SK-N-MC (cell line): ENCODE data around the gene APP.
A peak's percentile ranks its signal among the peaks of the same experiment; 100 is the strongest.

Source experiments
- DNase-seq: peaks from one replicate; pipeline ENCODE4 v3.0.0-alpha.2; 2011; ENCODE audit warnings: low read depth, low spot score
- H3K27ac ChIP-seq: fragments of 200-600 bp; sonication (generic); 2 replicates; pipeline ENCODE4 v1.5.1; 2016; ENCODE audit warnings: mixed run types
- H3K36me3 ChIP-seq: fragments of 200-600 bp; sonication (generic); 2 replicates; pipeline ENCODE4 v1.6.1; 2017; ENCODE audit warnings: antibody characterized with exemption, low read length, mixed read lengths; ENCODE audit not compliant: insufficient read depth
- H3K4me3 ChIP-seq: fragments of 200-600 bp; sonication (generic); 2 replicates; pipeline ENCODE4 v1.5.1; 2016
- H3K9ac ChIP-seq: fragments of 200-600 bp; sonication (generic); 2 replicates; pipeline ENCODE4 v1.8.0; 2017; ENCODE audit warnings: mixed run types, mixed read lengths; ENCODE audit not compliant: insufficient read length
- H3K9me3 ChIP-seq: fragments of 200-600 bp; sonication (generic); 2 replicates; pipeline ENCODE4 v1.6.1; 2017; ENCODE audit warnings: low read depth, mild to moderate bottlenecking, antibody characterized with exemption, low read length, moderate library complexity, mixed read lengths
- EZH2 ChIP-seq: fragments of 200-600 bp; sonication (generic); IDR thresholded peaks from one replicate; pipeline ENCODE4 v1.6.1; 2017; ENCODE audit warnings: antibody characterized with exemption
- FOXP2 ChIP-seq: optimal IDR thresholded peaks from 2 replicates; pipeline ENCODE3; 2011; ENCODE audit warnings: mild to moderate bottlenecking, moderate library complexity; ENCODE audit not compliant: insufficient read depth; ENCODE audit errors: extremely low read length, control extremely low read depth
- POLR2AphosphoS5 ChIP-seq: IDR thresholded peaks from 2 replicates; pipeline ENCODE4 v1.6.1; 2012; ENCODE audit warnings: mild to moderate bottlenecking, low read depth, low read length, borderline replicate concordance

APP gene

GRCh38 chr21:26170471-26171257 is at the start of gene APP:
Gene APP (minus strand): TSS chr21:26170770. CDS start chr21:26170620, 150 bp downstream.
- Histone ChIP-seq H3K9me3 (no peaks in the 10 kb centered on the region), H3K9ac (peak within 1 kb of the TSS; percentile 95), H3K36me3 (peaks cover 16% of the 10 kb centered on the region; the same call in 1 of the 2 replicates), H3K27ac (peak within 1 kb of the TSS; percentile 78), H3K4me3 (peak within 1 kb of the TSS; percentile 98)
- TF ChIP-seq EZH2 (no peak), FOXP2 (peak; percentile 57), POLR2AphosphoS5 (peak; percentile 83; the same call in 1 of the 2 replicates)
- no peak for DNase-seq

GRCh38 chr21:26212220-26212619 is 41.6 kb upstream of the APP start:
- no peak overlapping the region for H3K4me3 ChIP-seq
- no peak overlapping the region for H3K9ac ChIP-seq
- no peak overlapping the region for H3K27ac ChIP-seq
- no peaks in the 10 kb centered on the region for H3K36me3 ChIP-seq
- H3K9me3 ChIP-seq = no peaks in the 10 kb centered on the region
- TF ChIP-seq FOXP2 (no peak), POLR2AphosphoS5 (no peak), EZH2 (no peak)
- no peak for DNase-seq

- no peak for TF ChIP-seq FOXP2
- no peak for TF ChIP-seq EZH2
- no peak for TF ChIP-seq POLR2AphosphoS5
- DNase-seq = no peak
- no peak overlapping the region for H3K9ac ChIP-seq
Observed at GRCh38 chr21:26210614-26211013, 40.0 kb upstream of the APP start.

GRCh38 chr21:26207021-26207420 is 36.5 kb upstream of the APP start:
- Histone ChIP-seq H3K36me3 (no peaks in the 10 kb centered on the region), H3K27ac (no peak overlapping the region), H3K9me3 (no peaks in the 10 kb centered on the region), H3K4me3 (no peak overlapping the region), H3K9ac (no peak overlapping the region)
- no peak for DNase-seq
- no peak for TF ChIP-seq POLR2AphosphoS5
- no peak for TF ChIP-seq FOXP2
- TF ChIP-seq EZH2 = no peak

More at GRCh38 chr21:26210614-26211013, 40.0 kb upstream of the APP start:
- H3K36me3 ChIP-seq = no peaks in the 10 kb centered on the region
- no peaks in the 10 kb centered on the region for H3K9me3 ChIP-seq
- no peak overlapping the region for H3K4me3 ChIP-seq
- H3K27ac ChIP-seq = no peak overlapping the region

GRCh38 chr21:26199456-26199855 is 28.9 kb upstream of the APP start:
- Histone ChIP-seq H3K27ac (no peak overlapping the region), H3K4me3 (no peak overlapping the region), H3K9me3 (no peaks in the 10 kb centered on the region), H3K36me3 (no peaks in the 10 kb centered on the region), H3K9ac (no peak overlapping the region)
- TF ChIP-seq POLR2AphosphoS5 (no peak), FOXP2 (no peak), EZH2 (no peak)
- DNase-seq = no peak

GRCh38 chr21:26195708-26196107 is 25.1 kb upstream of the APP start:
- H3K9me3 ChIP-seq = no peaks in the 10 kb centered on the region
- no peaks in the 10 kb centered on the region for H3K36me3 ChIP-seq
- H3K27ac ChIP-seq = no peak overlapping the region
- TF ChIP-seq EZH2 (no peak), POLR2AphosphoS5 (no peak)
- no peak overlapping the region for H3K9ac ChIP-seq
- no peak overlapping the region for H3K4me3 ChIP-seq
- DNase-seq = no peak

GRCh38 chr21:26194811-26195251 is 24.3 kb upstream of the APP start:
- H3K9ac ChIP-seq = no peak overlapping the region
- H3K9me3 ChIP-seq = no peaks in the 10 kb centered on the region
- DNase-seq = no peak
- no peaks in the 10 kb centered on the region for H3K36me3 ChIP-seq
- TF ChIP-seq FOXP2 = no peak
- TF ChIP-seq POLR2AphosphoS5 = no peak
- no peak for TF ChIP-seq EZH2
- H3K27ac ChIP-seq = no peak overlapping the region
- H3K4me3 ChIP-seq = no peak overlapping the region

- Histone ChIP-seq H3K36me3 (no peaks in the 10 kb centered on the region), H3K27ac (no peak overlapping the region), H3K9ac (no peak overlapping the region), H3K4me3 (no peak overlapping the region), H3K9me3 (no peaks in the 10 kb centered on the region)
- DNase-seq = no peak
- TF ChIP-seq FOXP2 (no peak), POLR2AphosphoS5 (no peak), EZH2 (no peak)
Observed at GRCh38 chr21:26194326-26194725, 23.8 kb upstream of the APP start.

GRCh38 chr21:26191609-26192008 is 21.0 kb upstream of the APP start:
- Histone ChIP-seq H3K9me3 (no peaks in the 10 kb centered on the region), H3K27ac (no peak overlapping the region), H3K9ac (no peak overlapping the region), H3K36me3 (no peaks in the 10 kb centered on the region), H3K4me3 (no peak overlapping the region)
- TF ChIP-seq EZH2 = no peak
- TF ChIP-seq POLR2AphosphoS5 = no peak
- TF ChIP-seq FOXP2 = no peak
- DNase-seq = no peak
